Mesothelial cell of epicardium (in vitro differentiated cells): Measurements from ENCODE around the gene ZNF503. TPM values are rescaled to one million over a fixed set of nuclear protein-coding genes. Genes with fewer than 3 reads are reported as not detected.

Experiments
- DNase-seq, 2 experiments: peaks; one replicate each; pipeline ENCODE4 v3.0.0; 2021; ENCODE audit warnings: low spot score in 2 of 2; ENCODE audit not compliant: unreplicated experiment in 2 of 2
- H3K27ac Mint-ChIP-seq: 2 replicates; pipeline ENCODE4 v1.8.0; 2021; ENCODE audit warnings: mixed read lengths
- H3K27me3 Mint-ChIP-seq: 2 replicates; pipeline ENCODE4 v1.8.0; 2021; ENCODE audit warnings: low read depth, mixed read lengths
- H3K36me3 Mint-ChIP-seq: 2 replicates; pipeline ENCODE4 v1.8.0; 2021; ENCODE audit warnings: mixed read lengths
- H3K4me1 Mint-ChIP-seq: 2 replicates; pipeline ENCODE4 v1.8.0; 2021; ENCODE audit warnings: mixed read lengths
- H3K4me3 Mint-ChIP-seq: 2 replicates; pipeline ENCODE4 v1.8.0; 2021; ENCODE audit warnings: mild to moderate bottlenecking, moderate library complexity, mixed read lengths
- H3K9me3 Mint-ChIP-seq: 2 replicates; pipeline ENCODE4 v1.8.0; 2021; ENCODE audit warnings: mixed read lengths
- CTCF ChIP-seq: fragments of 200-600 bp; sonication (generic); IDR thresholded peaks from one replicate; pipeline ENCODE4 v1.5.0; 2021; ENCODE audit warnings: antibody characterized with exemption; ENCODE audit not compliant: unreplicated experiment
- total RNA-seq: library from RNA; stranded (reverse); gene quantifications from 3 replicates; pipeline ENCODE4 v1.2.1, GENCODE V29; 2021

The ZNF503 gene
- total RNA-seq, 1 donor from 2014 or later, result 58.3 TPM

GRCh38 chr10:75397496-75398199 lies 3.9 kb downstream of the ZNF503 start:
- peaks cover 23% of the 10 kb centered on the region for H3K27me3 Mint-ChIP-seq
- H3K4me1 Mint-ChIP-seq, result peaks cover 23% of the 10 kb centered on the region
- DNase-seq, result peak in 1 of 2 experiments; percentile 43
- peak overlapping the region; percentile 80 for H3K4me3 Mint-ChIP-seq
- H3K27ac Mint-ChIP-seq, result peak overlapping the region; percentile 95
- TF ChIP-seq CTCF, result no peak
- peaks cover 18% of the 10 kb centered on the region for H3K36me3 Mint-ChIP-seq
- H3K9me3 Mint-ChIP-seq, result no peaks in the 10 kb centered on the region

DNA sequence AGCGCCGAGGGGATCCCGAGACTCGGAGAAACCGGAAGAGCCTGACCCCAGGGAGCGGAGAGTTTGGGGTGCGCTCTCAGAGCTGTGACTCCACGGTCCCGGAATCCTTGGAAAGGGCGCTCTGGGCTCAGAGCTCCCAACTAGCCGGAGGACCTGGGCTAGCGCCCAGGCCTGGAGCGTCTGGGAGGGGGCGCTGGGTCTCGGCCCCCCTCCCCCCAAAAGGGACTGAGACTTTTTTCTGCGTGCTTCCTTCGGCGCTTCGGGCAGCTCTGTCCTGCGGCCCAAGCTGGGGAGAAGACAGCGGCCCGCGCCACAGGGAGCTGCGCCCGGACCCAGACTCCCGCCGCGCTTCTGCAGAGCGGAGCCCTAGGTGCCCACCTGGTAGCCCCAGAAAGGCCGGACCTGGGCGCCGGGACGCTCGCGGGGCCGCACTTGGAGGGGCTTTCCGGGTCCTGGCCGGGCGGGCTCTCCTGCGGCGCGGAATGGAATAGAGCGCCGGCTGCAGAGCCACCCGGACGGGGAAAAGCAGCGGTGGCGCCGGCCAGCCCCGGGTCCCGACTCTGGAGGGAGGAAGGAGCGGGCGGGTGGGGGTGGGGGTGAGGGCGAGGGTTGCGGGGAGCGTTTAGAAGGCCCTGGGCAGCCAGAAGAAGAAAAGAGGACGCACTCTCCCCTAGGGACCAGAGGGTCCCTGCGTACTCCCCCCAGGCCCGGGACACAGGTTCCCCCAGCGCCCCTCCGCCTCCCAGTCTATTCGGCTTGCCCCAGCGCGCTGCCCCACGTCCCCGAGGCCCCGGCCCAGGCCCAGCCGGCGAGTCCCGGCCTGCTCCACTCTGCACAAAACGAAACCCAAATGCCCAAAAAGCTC lies 4.7 kb downstream of the ZNF503 start:
- TF ChIP-seq CTCF, result no peak
- Mint-ChIP-seq H3K4me1 (peaks cover 23% of the 10 kb centered on the region), H3K27ac (peak overlapping the region; percentile 95), H3K9me3 (no peaks in the 10 kb centered on the region), H3K36me3 (peaks cover 23% of the 10 kb centered on the region), H3K27me3 (peaks cover 30% of the 10 kb centered on the region), H3K4me3 (peak overlapping the region; percentile 80)
- peak in 1 of 2 experiments; percentile 60 for DNase-seq

DNA sequence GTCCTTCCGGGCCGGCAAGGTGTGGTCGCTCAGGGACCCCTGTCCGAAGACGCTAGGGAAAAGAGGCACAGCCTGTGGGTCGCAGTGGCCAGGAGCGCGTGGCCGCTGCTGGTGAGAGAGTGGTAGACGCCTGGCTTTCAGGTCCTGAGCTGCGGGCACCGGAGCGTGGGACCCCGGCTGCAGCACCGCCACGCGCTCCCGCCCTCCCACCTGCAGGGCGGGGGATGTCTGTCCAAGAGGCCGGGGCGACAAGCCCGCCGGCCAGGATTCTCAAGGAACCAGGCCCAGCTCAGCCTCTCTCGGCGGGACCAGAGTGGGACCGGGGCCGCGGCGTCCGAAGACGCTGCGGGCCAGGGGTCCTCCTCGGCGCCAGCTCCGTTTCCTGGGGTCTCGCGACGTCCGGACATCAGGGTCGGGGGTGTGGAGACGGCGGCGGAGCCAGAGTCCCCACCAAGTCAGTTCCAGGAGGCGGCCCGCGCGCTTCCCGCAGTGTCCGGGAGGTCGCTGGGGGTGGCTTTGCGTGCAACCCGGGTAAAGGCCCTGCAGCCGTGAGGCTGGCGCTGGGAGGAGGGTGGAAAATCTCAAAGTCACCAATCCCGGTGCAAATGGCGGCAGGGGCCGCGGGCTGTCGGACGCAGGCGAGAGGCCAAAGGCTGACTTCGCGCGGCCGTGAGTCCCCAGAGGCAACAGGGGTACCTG lies 5.5 kb downstream of the ZNF503 start:
- H3K27me3 Mint-ChIP-seq, result peaks cover 38% of the 10 kb centered on the region
- peaks cover 23% of the 10 kb centered on the region for H3K4me1 Mint-ChIP-seq
- peaks cover 27% of the 10 kb centered on the region for H3K36me3 Mint-ChIP-seq
- H3K4me3 Mint-ChIP-seq, result peak overlapping the region; percentile 80
- DNase-seq, result peak in 1 of 2 experiments; percentile 57
- H3K9me3 Mint-ChIP-seq, result no peaks in the 10 kb centered on the region
- peak overlapping the region; percentile 69 for H3K27ac Mint-ChIP-seq
- TF ChIP-seq CTCF, result no peak

DNA sequence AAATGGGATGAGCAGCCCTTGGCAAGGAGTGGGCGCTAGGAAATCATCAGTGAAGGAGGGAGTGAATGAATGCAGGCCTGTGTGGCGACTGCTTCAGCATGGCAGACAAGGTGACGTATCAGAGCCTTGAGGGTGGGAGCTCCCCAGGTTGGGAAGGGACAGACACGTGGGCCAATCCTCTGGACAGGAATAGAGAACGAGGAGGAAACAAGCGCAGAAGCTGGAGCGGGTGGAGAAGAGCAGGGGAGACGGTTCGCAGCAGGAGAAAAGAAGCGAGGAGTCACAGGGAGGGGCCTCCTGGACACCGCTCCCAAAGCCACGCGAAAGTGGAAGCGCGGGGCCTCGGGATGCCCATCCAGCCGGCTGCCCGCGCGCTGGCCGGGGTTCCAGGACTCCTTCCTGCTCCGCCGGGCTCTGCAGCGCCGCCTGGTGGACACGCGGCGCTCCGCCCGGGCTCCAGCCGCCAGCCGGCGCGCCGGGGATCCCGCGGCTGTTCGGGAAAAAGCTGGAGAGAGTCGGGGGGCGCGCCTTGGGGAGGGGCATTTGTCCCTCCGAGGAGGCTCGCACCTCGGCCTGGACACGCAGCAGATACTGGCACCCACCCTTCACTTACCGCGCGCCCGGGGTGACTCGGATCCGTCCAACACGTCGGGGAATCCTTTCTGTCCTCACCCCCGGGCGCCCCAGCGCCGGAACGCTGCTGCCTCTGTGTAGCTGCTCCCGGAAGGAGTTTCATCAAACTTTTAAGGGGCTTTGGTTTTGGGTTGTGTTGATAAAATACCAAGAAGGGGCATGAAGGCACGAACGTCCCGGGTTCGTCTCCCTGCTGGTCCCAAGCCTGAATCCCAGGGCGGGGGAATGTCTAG lies 6.3 kb downstream of the ZNF503 start:
- peak; percentile 71 to 85 for DNase-seq
- Mint-ChIP-seq H3K27ac (peak overlapping the region; percentile 69), H3K36me3 (peaks cover 27% of the 10 kb centered on the region), H3K4me3 (peak overlapping the region; percentile 80), H3K9me3 (no peaks in the 10 kb centered on the region), H3K27me3 (peaks cover 46% of the 10 kb centered on the region), H3K4me1 (peaks cover 23% of the 10 kb centered on the region)
- peak; percentile 96 for TF ChIP-seq CTCF

GRCh38 chr10:75394221-75394620 lies 7.3 kb downstream of the ZNF503 start:
- Mint-ChIP-seq H3K4me3 (peak overlapping the region; percentile 54), H3K27me3 (peaks cover 49% of the 10 kb centered on the region), H3K9me3 (no peaks in the 10 kb centered on the region), H3K36me3 (peaks cover 27% of the 10 kb centered on the region), H3K27ac (no peak overlapping the region), H3K4me1 (peaks cover 23% of the 10 kb centered on the region)
- DNase-seq, result no peak
- no peak for TF ChIP-seq CTCF
